ENCODE results near the gene MAGI3.
"Not testable (repeated sequence)": the region's sequence is repeated elsewhere in the genome, so short reads cannot be mapped to it uniquely, and the experiment has no call there.

MAGI3 gene

DNA sequence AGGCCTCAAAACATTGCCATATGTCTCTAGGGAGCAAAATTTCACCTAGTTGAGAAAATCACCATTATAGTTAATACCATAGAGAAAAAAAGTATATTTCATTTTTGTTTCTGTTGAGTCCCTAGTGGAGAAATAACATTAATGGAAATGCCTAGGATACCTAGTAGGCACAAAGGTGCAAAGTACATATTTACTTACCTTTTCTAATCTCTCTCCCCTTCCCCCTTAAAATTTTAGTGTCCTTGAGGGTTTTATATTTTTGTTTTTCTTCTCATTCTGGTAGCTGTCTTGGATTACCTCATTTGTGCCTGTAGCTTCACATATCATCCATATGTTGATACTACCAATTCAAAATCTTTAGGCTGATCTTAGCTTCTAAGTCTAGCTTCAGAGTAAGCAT lies 127.0 kb downstream of the MAGI3 start:
- no peak for DNase-seq (ENCODE audit: low spot score)

- no peak for DNase-seq (ENCODE audit: low spot score)
These were observed 127.7 kb downstream of the MAGI3 start for GRCh38 chr1:113517983-113518382.

DNA sequence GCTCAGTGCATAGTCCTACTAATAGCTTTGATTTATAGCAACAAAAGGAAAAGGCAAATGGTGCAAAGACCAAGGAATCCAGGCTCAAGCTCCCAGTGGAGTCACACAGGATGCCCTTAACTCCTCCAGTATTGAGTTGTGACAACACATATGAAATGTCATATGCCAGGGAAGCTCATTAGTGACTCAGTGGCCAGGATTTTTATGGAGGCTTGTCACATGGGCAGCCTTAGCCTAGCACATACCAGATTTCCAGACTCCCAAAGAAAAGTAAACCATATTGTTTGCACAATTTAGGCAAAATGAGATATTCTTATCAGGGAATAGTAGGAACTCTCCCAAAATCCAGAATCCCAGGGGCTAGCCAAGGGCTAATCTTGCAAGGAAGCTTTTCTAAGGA lies 129.2 kb downstream of the MAGI3 start:
- peak; percentile 29 for DNase-seq (ENCODE audit: low spot score)

DNA sequence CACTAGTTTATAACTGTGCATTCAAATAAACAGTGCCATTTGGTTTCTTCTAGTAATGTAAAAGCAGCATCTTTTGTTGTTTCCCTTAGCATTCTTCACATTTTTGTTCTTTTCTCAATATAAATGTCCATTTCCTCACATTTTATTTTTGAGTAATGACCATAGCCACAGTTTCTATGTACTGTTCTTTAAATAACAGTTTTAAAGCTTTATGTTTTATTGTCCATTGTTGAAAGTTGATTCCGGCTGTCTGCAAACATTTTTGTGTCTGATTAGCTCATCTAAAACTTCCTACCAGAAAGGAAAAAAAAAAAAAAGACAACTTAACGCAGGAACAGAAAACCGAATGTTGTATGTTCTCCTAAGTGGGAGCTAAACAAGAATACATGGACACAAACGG lies 139.7 kb downstream of the MAGI3 start:
- DNase-seq (ENCODE audit: low spot score): no peak

DNA sequence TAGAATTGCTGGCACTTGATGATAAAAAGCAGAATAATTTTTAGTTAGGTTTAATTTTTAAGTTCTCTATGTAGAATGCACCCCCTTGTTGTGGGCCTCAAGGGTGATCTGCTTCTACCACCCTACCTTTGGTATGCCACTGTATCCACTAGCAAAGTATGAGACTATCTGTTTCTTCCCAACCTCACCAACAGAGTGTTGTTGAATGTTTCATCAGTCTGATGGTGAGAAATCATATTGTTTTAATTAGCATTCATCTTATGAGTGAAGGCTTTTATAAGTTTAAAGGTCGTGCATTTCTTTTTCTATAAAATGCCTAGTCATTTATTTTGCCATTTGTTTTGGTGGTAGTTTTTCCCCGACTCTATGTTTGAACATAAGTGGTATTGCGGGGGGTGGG lies 141.0 kb downstream of the MAGI3 start:
- DNase-seq (ENCODE audit: low spot score): no peak

GRCh38 chr1:113533061-113533460 lies 142.7 kb downstream of the MAGI3 start:
- no peak for DNase-seq (ENCODE audit: low spot score)

- peak; percentile 31 for DNase-seq (ENCODE audit: low spot score)
These were observed 144.0 kb downstream of the MAGI3 start for GRCh38 chr1:113534130-113534817.

DNA sequence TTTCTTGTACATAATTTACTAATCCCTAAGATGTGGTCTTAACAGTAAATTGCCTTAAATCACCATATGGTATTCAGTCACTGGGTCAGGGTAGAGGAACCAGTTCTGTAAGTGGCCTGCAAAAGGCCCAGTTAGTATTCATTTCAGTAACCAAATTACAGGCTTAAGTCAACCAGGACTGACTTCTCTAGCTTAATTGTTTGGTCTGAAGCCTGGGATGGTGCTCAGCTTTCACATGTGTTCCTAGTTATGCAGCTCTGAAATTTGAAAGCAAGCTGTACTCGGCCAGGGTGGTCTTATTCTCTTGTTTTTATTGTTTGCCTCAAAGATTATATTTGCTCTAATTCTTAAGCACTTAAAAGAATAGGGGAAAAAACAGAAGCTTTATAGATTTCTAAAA lies 144.6 kb downstream of the MAGI3 start:
- no peak for DNase-seq (ENCODE audit: low spot score)

DNA sequence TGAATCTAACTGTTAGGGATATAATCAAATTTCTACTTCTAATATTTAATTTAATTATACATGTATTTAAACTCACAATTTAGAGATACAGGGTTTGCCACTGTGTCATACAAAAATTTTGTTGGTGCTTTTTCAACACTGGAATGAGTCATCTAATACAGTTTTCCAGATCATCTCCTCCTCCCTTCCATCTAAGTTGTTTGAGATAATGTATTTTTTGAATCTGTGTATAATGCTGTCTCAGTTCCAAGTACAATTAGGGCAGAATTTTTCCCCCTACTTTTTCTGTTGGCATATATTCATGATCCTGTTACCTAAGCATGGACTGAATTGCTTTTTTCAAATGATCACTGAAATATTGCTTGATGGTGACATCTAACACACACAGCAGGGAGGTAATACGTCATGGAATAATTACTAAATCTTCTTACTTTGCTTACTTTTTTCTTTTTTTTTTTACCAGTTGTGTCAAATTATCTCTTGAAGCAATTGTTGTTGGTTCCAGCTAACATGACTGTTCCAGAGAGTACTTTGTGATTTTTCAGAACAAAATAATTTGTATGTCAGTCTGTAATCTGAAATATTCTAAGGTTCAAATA lies 146.0 kb downstream of the MAGI3 start:
- DNase-seq (ENCODE audit: low spot score): no peak

- DNase-seq (ENCODE audit: low spot score): no peak
These were observed 147.9 kb downstream of the MAGI3 start for GRCh38 chr1:113538225-113538624.

DNA sequence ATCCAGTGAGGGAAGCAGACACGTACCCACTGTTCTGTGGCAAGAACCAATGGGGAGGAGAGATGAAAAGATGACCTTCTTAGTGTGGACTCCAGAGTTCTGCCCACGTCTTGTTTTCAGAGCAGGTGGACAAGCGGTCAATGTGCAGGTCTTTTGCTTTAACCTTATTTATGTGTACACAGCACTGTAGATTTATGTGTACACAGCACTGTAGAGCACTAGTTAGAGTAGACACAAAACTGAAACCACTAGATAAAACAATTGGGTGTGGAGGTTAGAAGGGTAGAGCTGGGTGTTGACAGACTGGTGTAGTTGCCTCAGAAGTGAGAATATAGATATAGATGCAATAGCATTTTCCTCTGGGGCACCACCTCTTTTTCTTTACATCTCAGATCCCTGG lies 150.0 kb downstream of the MAGI3 start:
- DNase-seq (ENCODE audit: low spot score): no peak

GRCh38 chr1:113541106-113541505 lies 150.8 kb downstream of the MAGI3 start:
- no peak for DNase-seq (ENCODE audit: low spot score)

GRCh38 chr1:113542221-113542701 lies 151.9 kb downstream of the MAGI3 start:
- no peak for DNase-seq (ENCODE audit: low spot score)

- DNase-seq (ENCODE audit: low spot score): no peak
These were observed 152.8 kb downstream of the MAGI3 start for GRCh38 chr1:113543110-113543509.

- DNase-seq (ENCODE audit: low spot score): no peak
These were observed 154.9 kb downstream of the MAGI3 start for GRCh38 chr1:113545210-113545609.

- DNase-seq (ENCODE audit: low spot score): no peak
These were observed 155.3 kb downstream of the MAGI3 start for GRCh38 chr1:113545626-113546025.

- DNase-seq (ENCODE audit: low spot score): no peak
These were observed 161.4 kb downstream of the MAGI3 start for GRCh38 chr1:113551728-113552127.

DNA sequence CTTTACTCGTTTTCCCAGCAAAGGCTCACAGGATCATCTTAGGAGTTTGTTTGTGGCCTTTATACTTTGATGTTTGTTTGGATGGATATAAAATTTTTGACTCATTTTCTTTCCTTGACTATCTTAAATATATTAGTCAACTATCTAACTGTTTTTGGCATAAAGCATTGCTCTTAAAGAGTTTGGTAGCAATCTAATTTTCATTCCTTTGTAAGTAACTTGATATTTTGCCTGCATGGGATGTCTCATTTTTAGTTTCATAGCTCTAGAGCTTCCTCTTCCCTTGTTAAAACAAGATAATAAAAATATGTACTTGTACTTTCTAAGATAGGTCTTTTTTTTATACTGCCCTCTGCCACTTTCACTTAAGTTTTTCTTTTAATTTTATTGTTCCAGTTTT lies 161.9 kb downstream of the MAGI3 start:
- no peak for DNase-seq (ENCODE audit: low spot score)

DNA sequence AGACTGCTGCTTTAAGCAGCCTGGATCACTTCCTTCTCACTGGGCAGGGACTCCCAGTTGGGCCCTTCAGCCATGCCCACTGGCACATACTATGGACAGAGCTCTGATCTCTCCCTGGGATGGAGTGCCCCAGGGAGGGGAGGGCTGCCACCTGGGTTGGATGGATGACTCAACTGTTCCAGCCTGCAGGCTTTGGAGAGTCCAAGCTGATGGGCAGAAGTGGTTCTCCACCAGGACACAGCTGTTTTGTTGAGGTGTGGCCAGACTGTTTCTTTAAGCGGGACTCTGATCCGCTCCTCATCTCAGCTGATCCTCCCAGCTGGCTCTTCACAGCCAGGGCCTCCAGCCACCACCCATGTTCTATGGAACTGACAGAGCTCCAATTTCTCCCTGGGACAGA lies 166.9 kb downstream of the MAGI3 start:
- DNase-seq (ENCODE audit: low spot score): no peak

DNA sequence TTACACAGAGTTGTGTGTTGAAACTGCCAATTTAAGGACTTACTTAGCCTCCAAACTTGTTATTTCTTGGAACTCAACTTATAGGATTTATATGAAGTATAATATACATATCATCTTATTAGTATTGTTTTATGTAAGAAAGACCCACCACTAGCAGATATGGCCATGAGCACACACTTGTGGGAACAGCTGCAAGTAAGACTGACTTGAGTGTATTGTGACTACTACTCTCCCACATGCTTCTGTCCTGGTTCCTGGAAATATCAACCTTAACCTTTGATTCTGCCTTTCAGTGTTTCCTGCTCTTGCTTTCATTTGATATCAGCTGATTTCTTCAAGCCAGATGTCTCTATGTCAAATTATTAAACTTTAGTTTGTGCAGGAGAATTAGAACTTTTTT lies 175.3 kb downstream of the MAGI3 start:
- no peak for DNase-seq (ENCODE audit: low spot score)

DNA sequence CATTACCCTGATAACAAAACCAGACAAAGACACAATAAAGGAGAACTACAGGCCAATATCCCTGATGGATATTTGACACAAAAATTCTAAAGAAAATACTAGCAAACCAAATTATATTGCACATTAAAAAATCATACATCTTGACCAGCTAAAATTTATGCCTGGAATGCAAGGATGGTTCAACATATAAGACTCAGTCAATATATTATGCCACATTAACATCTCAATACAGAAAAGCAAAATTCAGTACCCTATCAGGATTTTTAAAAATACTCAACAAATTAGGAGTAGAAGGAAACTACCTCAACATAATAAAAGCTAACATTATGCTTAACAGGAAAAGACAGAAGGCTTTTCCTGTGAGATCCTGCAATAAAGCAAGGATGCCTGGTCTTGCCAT lies 177.1 kb downstream of the MAGI3 start:
- DNase-seq (ENCODE audit: low spot score): no peak

GRCh38 chr1:113575744-113576260 lies 185.5 kb downstream of the MAGI3 start:
- DNase-seq (ENCODE audit: low spot score): not testable (repeated sequence)

GRCh38 chr1:113576271-113576670 lies 186.0 kb downstream of the MAGI3 start:
- DNase-seq (ENCODE audit: low spot score): no peak

All from AG08396 (cell line).